Testis (tissue), 3 donors: ENCODE results near the gene MYCN. TPM values are rescaled to one million over a fixed set of nuclear protein-coding genes. Genes with fewer than 3 reads are reported as not detected.

ENCODE experiments used
- DNase-seq: peaks from one replicate; pipeline ENCODE4 v3.0.0-alpha.2; 2019
- H3K27ac ChIP-seq, 2 donors: fragments of 200-600 bp; sonication (generic); one replicate each; pipeline ENCODE4 v1.5.1; 2019
- H3K27me3 ChIP-seq: fragments of 200-600 bp; sonication (generic); one replicate; pipeline ENCODE4 v1.5.1; 2019
- H3K36me3 ChIP-seq: fragments of 200-600 bp; sonication (generic); one replicate; pipeline ENCODE4 v1.5.1; 2017; ENCODE audit warnings: low read depth; ENCODE audit errors: missing control alignments
- H3K4me1 ChIP-seq: fragments of 200-600 bp; sonication (generic); one replicate; pipeline ENCODE4 v1.5.1; 2019
- H3K4me3 ChIP-seq, 2 donors: fragments of 200-600 bp; sonication (generic); one replicate each; pipeline ENCODE4 v1.5.1; 2017 to 2019
- H3K9me3 ChIP-seq: fragments of 200-600 bp; sonication (generic); one replicate; pipeline ENCODE4 v1.5.1; 2017
- POLR2A ChIP-seq: fragments of 450-650 bp; IDR thresholded peaks from one replicate; pipeline ENCODE4 v1.6.1; 2017; ENCODE audit warnings: antibody characterized with exemption, mild to moderate bottlenecking, moderate library complexity
- WGBS, 2 donors: methylation state at CpG; one replicate each; pipeline ENCODE4 v1.1.5; 2018; 5-methylcytosine and 5-hydroxymethylcytosine counted together
- intact Hi-C: fragments of 100-400 bp; cut with DNase I; formaldehyde crosslinking; loops from one replicate; pipeline ENCODE4 v1.15.1; 2023; ENCODE audit warnings: low total_unique reads
- polyA plus RNA-seq: library from polyadenylated mRNA; stranded (reverse); fragments of 350-450 nt; fragmentation: Illumina TruSeq; extraction: RNeasy Lipid Tissue Mini Kit (QIAGEN cat#74804); gene quantifications from one replicate; pipeline ENCODE4 v1.2.3, GENCODE V29; 2014; ENCODE audit warnings: low read depth, low replicate concordance; ENCODE audit not compliant: insufficient read depth
- total RNA-seq, 2 donors: library from RNA; depleted of rRNA; stranded (reverse); fragments of >200 nt; gene quantifications; one replicate each; pipeline ENCODE4 v1.2.3, GENCODE V29; 2016
- TF ChIP-seq, protein P1 (sequence below), 3 experiments: fragments of 450-650 bp in 2 of 3; fragments of 200-600 bp in 1 of 3; sonication (generic) in 1 of 3; IDR thresholded peaks; one replicate each; pipeline ENCODE4 v1.5.1; 2016 to 2019; ENCODE audit warnings: antibody characterized with exemption in 3 of 3, mild to moderate bottlenecking in 2 of 3, moderate library complexity in 1 of 3

Gene MYCN
- total and polyA plus RNA-seq, 3 donors from 2014 or later = 6.9 to 8.1 (median 6.9) TPM

DNA sequence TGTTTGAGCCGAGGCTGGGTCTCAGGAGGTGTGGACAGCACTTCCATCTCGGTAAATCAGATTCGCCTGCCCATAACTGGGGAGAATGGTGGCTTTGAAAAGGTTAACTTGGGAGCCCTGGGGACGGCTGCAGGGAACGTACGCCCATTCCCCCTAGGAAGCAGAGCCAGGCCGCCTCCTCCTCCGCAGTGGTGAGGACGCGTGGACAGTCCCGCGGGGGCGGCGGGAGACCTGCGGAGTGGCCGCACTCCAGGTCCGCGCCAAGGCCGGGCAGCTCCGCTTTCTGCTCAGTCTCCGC is 845 bp upstream of the MYCN start:
- H3K27me3 ChIP-seq = no peaks in the 10 kb centered on the region
- intact Hi-C loops = loop anchor here (10.0 kb wide), 1 partner anchor 665 kb away; no protein-coding TSS in a partner anchor
- DNase-seq = no peak

DNA sequence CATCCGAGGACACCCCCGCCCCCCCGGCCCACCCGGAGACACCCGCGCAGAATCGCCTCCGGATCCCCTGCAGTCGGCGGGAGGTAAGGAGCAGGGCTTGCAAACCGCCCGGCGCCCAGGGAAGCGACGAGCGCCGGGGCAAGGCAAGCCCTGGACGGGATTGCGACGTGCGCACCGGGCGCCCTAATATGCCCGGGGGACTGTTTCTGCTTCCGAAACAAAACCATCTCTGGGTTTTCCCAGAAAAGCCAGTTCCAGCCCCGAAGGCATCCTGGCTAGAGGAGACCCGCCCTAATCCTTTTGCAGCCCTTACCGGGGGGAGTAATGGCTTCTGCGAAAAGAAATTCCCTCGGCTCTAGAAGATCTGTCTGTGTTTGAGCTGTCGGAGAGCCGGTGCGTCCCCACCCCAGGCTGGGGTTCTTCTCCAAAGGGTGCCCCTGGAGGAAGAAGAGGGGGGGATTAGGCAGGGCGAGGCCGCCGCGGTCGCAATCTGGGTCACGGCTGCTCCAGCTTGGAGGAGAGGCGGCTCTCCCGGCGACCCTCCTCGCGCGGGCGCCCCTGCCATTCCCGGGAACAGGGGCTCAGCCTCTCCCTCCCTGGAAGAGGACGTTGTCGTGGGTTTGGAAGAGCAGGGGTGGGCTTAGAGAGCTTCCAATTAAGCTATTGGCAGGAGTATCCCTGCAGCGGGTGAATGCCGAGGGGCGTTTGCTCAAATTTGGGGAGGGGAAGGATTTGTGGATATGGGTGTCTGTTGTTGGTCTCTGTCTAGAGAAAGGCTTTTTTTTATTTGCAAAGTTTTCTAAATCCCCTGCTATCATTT is 521 bp downstream of the MYCN start:
- DNase-seq = no peak

More for the DNA sequence above, 845 bp upstream of the MYCN start:
- Histone ChIP-seq H3K36me3 (no peaks in the 10 kb centered on the region), H3K4me1 (peaks cover 40% of the 10 kb centered on the region), H3K4me3 (peak overlapping the region; percentile 39 to 62), H3K27ac (no peak overlapping the region), H3K9me3 (no peaks in the 10 kb centered on the region)
- 2 to 3% methylated on average over 21 of the region's 21 CpGs for WGBS, 2 donors
- TF ChIP-seq, protein P1, sequence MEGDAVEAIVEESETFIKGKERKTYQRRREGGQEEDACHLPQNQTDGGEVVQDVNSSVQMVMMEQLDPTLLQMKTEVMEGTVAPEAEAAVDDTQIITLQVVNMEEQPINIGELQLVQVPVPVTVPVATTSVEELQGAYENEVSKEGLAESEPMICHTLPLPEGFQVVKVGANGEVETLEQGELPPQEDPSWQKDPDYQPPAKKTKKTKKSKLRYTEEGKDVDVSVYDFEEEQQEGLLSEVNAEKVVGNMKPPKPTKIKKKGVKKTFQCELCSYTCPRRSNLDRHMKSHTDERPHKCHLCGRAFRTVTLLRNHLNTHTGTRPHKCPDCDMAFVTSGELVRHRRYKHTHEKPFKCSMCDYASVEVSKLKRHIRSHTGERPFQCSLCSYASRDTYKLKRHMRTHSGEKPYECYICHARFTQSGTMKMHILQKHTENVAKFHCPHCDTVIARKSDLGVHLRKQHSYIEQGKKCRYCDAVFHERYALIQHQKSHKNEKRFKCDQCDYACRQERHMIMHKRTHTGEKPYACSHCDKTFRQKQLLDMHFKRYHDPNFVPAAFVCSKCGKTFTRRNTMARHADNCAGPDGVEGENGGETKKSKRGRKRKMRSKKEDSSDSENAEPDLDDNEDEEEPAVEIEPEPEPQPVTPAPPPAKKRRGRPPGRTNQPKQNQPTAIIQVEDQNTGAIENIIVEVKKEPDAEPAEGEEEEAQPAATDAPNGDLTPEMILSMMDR (IDR thresholded peaks at IDR 0.05) = peak; percentile 62 to 73 (median 63)
- TF ChIP-seq POLR2A = no peak

DNA sequence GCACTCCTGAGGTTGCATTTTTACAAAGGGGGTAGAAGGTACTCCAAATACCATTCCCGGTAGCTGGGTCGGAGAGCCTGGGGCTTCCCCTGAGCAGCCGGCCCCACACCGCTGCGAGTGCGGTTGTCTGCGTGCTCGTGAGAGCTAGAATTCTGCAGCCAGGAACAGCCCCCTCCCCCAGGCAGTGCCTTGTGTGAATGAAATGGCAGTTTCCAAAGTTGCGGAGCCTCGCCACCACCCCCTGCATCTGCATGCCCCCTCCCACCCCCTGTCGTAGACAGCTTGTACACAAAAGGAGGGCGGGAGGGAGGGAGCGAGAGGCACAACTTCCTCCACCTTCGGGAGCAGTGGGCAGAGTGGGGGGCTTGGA is 1.1 kb downstream of the MYCN start:
- H3K4me1 ChIP-seq = peaks cover 40% of the 10 kb centered on the region
- peak overlapping the region; percentile 39 to 62 for H3K4me3 ChIP-seq
- no peak for TF ChIP-seq POLR2A
- TF ChIP-seq, protein P1 (IDR thresholded peaks at IDR 0.05) = no peak
- no peaks in the 10 kb centered on the region for H3K27me3 ChIP-seq
- WGBS, 2 donors = 0 to 1% methylated on average over 11 to 14 of the region's 14 CpGs
- no peak overlapping the region for H3K27ac ChIP-seq
- no peak for DNase-seq
- no peaks in the 10 kb centered on the region for H3K9me3 ChIP-seq
- no peaks in the 10 kb centered on the region for H3K36me3 ChIP-seq
- intact Hi-C loops = no loop called here

More for the DNA sequence above, 521 bp downstream of the MYCN start:
- Histone ChIP-seq H3K4me3 (peak overlapping the region; percentile 39 to 62), H3K27me3 (no peaks in the 10 kb centered on the region), H3K27ac (no peak overlapping the region), H3K4me1 (peaks cover 40% of the 10 kb centered on the region), H3K36me3 (no peaks in the 10 kb centered on the region), H3K9me3 (no peaks in the 10 kb centered on the region)
- 0% methylated on average over 17 to 52 of the region's 52 CpGs for WGBS, 2 donors
- intact Hi-C loops = no loop called here
- TF ChIP-seq, protein P1 (IDR thresholded peaks at IDR 0.05) = no peak
- no peak for TF ChIP-seq POLR2A

DNA sequence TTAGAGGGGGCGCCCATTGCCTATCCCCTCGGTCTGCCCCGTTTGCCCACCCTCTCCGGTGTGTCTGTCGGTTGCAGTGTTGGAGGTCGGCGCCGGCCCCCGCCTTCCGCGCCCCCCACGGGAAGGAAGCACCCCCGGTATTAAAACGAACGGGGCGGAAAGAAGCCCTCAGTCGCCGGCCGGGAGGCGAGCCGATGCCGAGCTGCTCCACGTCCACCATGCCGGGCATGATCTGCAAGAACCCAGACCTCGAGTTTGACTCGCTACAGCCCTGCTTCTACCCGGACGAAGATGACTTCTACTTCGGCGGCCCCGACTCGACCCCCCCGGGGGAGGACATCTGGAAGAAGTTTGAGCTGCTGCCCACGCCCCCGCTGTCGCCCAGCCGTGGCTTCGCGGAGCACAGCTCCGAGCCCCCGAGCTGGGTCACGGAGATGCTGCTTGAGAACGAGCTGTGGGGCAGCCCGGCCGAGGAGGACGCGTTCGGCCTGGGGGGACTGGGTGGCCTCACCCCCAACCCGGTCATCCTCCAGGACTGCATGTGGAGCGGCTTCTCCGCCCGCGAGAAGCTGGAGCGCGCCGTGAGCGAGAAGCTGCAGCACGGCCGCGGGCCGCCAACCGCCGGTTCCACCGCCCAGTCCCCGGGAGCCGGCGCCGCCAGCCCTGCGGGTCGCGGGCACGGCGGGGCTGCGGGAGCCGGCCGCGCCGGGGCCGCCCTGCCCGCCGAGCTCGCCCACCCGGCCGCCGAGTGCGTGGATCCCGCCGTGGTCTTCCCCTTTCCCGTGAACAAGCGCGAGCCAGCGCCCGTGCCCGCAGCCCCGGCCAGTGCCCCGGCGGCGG is 1.7 kb downstream of the MYCN start:
- intact Hi-C loops = no loop called here
- no peak for DNase-seq
- no peaks in the 10 kb centered on the region for H3K36me3 ChIP-seq
- H3K27me3 ChIP-seq = no peaks in the 10 kb centered on the region
- H3K4me3 ChIP-seq = peak overlapping the region; percentile 39 to 62
- H3K27ac ChIP-seq = no peak overlapping the region
- WGBS, 2 donors = 0 to 1% methylated on average over 2 to 40 of the region's 98 CpGs
- H3K4me1 ChIP-seq = peaks cover 40% of the 10 kb centered on the region
- no peaks in the 10 kb centered on the region for H3K9me3 ChIP-seq
- TF ChIP-seq POLR2A = no peak
- TF ChIP-seq, protein P1 (IDR thresholded peaks at IDR 0.05) = no peak
